Ovary (tissue), 9 donors: ENCODE results near the gene RNF182. TPM values are rescaled to one million over a fixed set of nuclear protein-coding genes. Genes with fewer than 3 reads are reported as not detected.

Source experiments
- DNase-seq, 5 donors: peaks; one replicate each; pipeline ENCODE4 v3.0.0-alpha.2; 2019 to 2020
- H3K27ac ChIP-seq, 2 donors: fragments of 200-600 bp; one replicate each; pipeline versions ENCODE4 v1.5.1 to v1.8.0; 2019 to 2022
- H3K27me3 ChIP-seq: fragments of 200-600 bp; one replicate; pipeline ENCODE4 v1.8.0; 2022
- H3K36me3 ChIP-seq: fragments of 200-600 bp; sonication (generic); one replicate; pipeline ENCODE4 v1.5.1; 2019
- H3K4me1 ChIP-seq: one replicate; pipeline ENCODE4 v1.8.1; 2013; ENCODE audit warnings: mild to moderate bottlenecking, moderate library complexity; ENCODE audit not compliant: insufficient read depth
- H3K4me3 ChIP-seq: fragments of 200-600 bp; sonication (generic); one replicate; pipeline ENCODE4 v1.5.1; 2017
- H3K9me3 ChIP-seq, 2 donors: fragments of 200-600 bp in 1 of 2; sonication (generic) in 1 of 2; one replicate each; pipeline versions ENCODE4 v1.5.1 to v1.8.1; 2013 to 2019; ENCODE audit warnings: mild to moderate bottlenecking in 1 of 2, moderate library complexity in 1 of 2
- EP300 ChIP-seq: sonication (generic); formaldehyde crosslinking; IDR thresholded peaks from one replicate; pipeline ENCODE4 v1.6.1; 2017; ENCODE audit warnings: antibody characterized with exemption
- POLR2A ChIP-seq: fragments of 450-650 bp; IDR thresholded peaks from one replicate; pipeline ENCODE4 v1.6.1; 2017; ENCODE audit warnings: antibody characterized with exemption, mild to moderate bottlenecking, moderate library complexity
- WGBS, 3 donors: extraction: QIAGEN DNeasy Blood & Tissue Kit in 1 of 3; methylation state at CpG; one replicate each; pipeline versions ENCODE4 v1.1.5 to v1.1.7; 2013 to 2017; 5-methylcytosine and 5-hydroxymethylcytosine counted together
- intact Hi-C, 4 donors: fragments of 100-400 bp; cut with DNase I; formaldehyde crosslinking; loops; one replicate each; pipeline versions ENCODE4 v1.11.0 to v1.15.1; 2022 to 2023
- polyA plus RNA-seq, 2 donors: library from polyadenylated mRNA; stranded (reverse); fragments of 200-250 nt in 1 of 2; fragments of 350-450 nt in 1 of 2; fragmentation: Illumina TruSeq in 1 of 2; extraction: RNeasy Lipid Tissue Mini Kit (QIAGEN cat#74804) in 1 of 2; gene quantifications; one replicate each; pipeline ENCODE4 v1.2.3, GENCODE V29; 2013 to 2014
- total RNA-seq, 7 donors: library from RNA; depleted of rRNA in 2 of 7; stranded (reverse); fragments of >200 nt in 2 of 7; fragmentation: NEBNext Ultra II Directional in 3 of 7; extraction: Animal tissue kit (Norgen Biotek cat#: 25700) in 3 of 7; gene quantifications; one replicate each; pipeline versions ENCODE4 v1.1.0 to v1.2.4, GENCODE V29; 2016 to 2023
- TF ChIP-seq, protein P1 (sequence below), 3 donors: fragments of 450-650 bp in 2 of 3; fragments of 200-600 bp in 1 of 3; IDR thresholded peaks; one replicate each; pipeline versions ENCODE4 v1.5.1 to v1.8.0; 2016 to 2022; ENCODE audit warnings: antibody characterized with exemption in 3 of 3, mild to moderate bottlenecking in 1 of 3
- donor health status: DM: no; HTN: no; CAD: no; lungs with moderate emphysema.
- donor health status: DM: no; HTN: no; CAD: no.
- donor health status: Bipolar disorder and iron deficiency.
- donor health status: DM: yes; HTN: yes; CAD: no.
- donor health status: DM: no; HTN: no; CAD: no.
- donor health status: DM: yes; HTN: yes; CAD: no.

RNF182 gene
- total and polyA plus RNA-seq, 9 donors = 0.42 to 3.9 (median 0.93) TPM; not detected in 1

DNA sequence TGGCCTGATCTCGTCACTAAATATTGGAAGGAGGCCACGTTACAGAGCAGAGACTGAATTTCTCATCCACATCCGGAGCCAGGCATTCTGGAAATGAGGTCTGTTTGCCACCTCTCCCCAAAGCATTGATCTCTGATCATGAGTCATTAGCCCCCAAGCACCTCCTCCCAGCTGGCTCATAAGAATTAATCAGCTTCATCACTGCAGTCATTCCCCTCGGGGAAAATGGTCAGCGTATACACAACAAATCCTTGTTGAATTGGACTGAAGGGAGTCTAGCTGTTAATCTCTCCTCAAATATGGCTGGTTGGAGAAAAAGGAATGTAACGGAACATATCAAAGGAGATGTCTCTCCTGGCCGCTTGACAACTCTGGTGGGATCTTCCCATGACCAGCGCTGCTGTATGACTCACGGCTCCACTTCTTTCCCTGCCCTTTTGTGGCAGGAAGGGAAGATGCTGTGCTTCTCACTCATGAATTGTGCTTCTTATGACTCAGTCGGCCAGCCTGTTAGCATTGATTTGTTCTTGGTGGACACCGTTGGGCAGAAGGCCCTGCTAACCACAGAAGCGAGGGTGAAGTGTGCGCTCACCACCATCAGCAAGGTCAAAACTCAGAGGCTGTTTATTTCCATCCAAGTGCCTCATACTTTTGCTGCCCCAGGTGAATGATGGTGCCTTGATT, 76.7 kb downstream of the RNF182 start:
- intact Hi-C loops = no loop called here
- WGBS, 3 donors = 69 to 74% (median 74%) methylated on average over 13 of the region's 13 CpGs
- Histone ChIP-seq H3K27me3 (no peaks in the 10 kb centered on the region), H3K36me3 (no peaks in the 10 kb centered on the region), H3K4me1 (no peaks in the 10 kb centered on the region), H3K27ac (no peak overlapping the region), H3K4me3 (no peak overlapping the region), H3K9me3 (no peaks in the 10 kb centered on the region)
- DNase-seq = no peak
- TF ChIP-seq, protein P1, sequence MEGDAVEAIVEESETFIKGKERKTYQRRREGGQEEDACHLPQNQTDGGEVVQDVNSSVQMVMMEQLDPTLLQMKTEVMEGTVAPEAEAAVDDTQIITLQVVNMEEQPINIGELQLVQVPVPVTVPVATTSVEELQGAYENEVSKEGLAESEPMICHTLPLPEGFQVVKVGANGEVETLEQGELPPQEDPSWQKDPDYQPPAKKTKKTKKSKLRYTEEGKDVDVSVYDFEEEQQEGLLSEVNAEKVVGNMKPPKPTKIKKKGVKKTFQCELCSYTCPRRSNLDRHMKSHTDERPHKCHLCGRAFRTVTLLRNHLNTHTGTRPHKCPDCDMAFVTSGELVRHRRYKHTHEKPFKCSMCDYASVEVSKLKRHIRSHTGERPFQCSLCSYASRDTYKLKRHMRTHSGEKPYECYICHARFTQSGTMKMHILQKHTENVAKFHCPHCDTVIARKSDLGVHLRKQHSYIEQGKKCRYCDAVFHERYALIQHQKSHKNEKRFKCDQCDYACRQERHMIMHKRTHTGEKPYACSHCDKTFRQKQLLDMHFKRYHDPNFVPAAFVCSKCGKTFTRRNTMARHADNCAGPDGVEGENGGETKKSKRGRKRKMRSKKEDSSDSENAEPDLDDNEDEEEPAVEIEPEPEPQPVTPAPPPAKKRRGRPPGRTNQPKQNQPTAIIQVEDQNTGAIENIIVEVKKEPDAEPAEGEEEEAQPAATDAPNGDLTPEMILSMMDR (IDR thresholded peaks at IDR 0.05) = no peak
- no peak for TF ChIP-seq EP300
- no peak for TF ChIP-seq POLR2A

DNA sequence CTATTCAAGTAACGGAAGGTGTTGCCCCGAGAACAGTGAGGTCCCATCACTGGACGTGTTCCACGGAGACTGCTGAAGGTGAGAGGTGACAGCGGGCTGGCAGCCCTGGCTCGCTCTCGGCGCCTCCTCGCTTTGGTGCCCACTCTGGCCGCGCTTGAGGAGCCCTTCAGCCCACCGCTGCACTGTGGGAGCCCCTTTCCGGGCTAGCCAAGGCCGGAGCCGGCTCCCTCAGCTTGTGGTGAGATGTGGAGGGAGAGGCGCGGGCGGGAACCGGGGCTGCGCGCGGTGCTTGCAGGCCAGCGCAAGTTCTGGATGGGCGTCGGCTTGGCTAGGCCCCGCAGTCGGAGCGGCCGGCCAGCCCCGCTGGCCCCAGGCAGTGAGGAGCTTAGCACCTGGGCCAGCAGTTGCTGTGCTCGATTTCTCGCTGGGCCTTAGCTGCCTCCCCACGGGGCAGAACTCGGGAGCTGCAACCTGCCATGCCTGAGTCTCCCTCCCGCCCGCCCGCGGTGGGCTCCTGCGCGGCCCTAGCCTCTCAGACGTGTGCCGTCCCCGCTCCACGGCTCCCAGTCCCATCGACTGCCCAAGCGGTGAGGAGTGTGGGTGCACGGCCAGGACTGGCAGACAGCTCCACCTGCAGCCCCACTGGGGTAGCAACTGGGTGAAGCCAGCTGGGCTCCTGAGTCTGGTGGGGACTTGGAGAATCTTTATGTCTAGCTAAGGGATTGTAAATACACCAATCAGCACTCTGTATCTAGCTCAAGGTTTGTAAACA, 77.6 kb downstream of the RNF182 start:
- DNase-seq = no peak
- Histone ChIP-seq H3K27me3 (no peaks in the 10 kb centered on the region), H3K4me1 (no peaks in the 10 kb centered on the region), H3K4me3 (no peak overlapping the region), H3K27ac (no peak overlapping the region), H3K36me3 (no peaks in the 10 kb centered on the region), H3K9me3 (no peaks in the 10 kb centered on the region)
- intact Hi-C loops = no loop called here
- TF ChIP-seq EP300 = no peak
- TF ChIP-seq POLR2A = no peak
- TF ChIP-seq, protein P1 (IDR thresholded peaks at IDR 0.05) = no peak
- WGBS, 3 donors = 96% methylated on average over 43 to 47 of the region's 47 CpGs

DNA sequence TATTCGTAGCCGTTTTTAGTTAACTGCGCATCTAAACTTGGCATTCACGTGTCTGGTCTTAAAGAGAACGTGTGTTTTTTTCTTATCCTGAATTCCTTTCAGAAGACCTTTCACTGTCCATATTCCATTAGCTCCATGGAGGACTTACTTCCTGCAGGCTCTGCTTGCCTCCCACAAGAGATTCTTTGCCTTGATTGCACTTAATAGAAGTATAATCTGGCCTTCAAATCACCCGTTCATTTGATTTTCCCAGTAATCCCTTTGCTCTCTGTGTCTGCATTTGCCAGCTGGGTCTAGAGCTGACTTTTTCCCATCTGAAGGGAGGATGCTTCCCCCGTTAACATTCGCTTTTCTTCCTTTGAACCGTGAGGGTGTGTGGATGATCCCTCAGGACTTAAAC, 79.5 kb downstream of the RNF182 start:
- no peaks in the 10 kb centered on the region for H3K9me3 ChIP-seq
- H3K27me3 ChIP-seq = no peaks in the 10 kb centered on the region
- no peaks in the 10 kb centered on the region for H3K4me1 ChIP-seq
- 51 to 61% (median 54%) methylated on average over 9 of the region's 9 CpGs for WGBS, 3 donors
- intact Hi-C loops = no loop called here
- H3K4me3 ChIP-seq = no peak overlapping the region
- TF ChIP-seq, protein P1 (IDR thresholded peaks at IDR 0.05) = no peak
- TF ChIP-seq EP300 = no peak
- no peak for TF ChIP-seq POLR2A
- H3K27ac ChIP-seq = no peak overlapping the region
- no peak for DNase-seq
- H3K36me3 ChIP-seq = no peaks in the 10 kb centered on the region

DNA sequence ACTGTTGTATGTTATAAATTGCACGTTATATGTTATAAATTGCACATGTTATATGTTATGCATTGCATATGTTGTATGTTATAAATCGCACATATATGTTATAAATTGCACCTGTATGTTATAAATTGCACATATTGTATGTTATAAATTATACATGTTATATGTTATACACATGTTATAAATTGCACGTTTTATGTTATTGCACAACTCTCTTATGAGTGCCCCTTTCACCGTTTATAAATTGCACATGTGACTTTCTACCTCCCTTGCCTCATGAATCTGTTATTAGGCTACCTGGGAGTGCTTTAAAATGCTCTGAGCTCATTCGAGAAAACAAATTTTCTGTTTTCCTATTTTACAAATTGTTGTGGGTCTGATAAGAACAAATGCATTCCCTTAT, 84.1 kb downstream of the RNF182 start:
- no peak for DNase-seq
- Histone ChIP-seq H3K4me1 (no peaks in the 10 kb centered on the region), H3K9me3 (peaks cover 0 to 8% of the 10 kb centered on the region in 2 donors), H3K27ac (no peak overlapping the region), H3K4me3 (no peak overlapping the region), H3K36me3 (no peaks in the 10 kb centered on the region), H3K27me3 (no peaks in the 10 kb centered on the region)
- intact Hi-C loops = no loop called here
- 79 to 87% (median 82%) methylated on average over 5 of the region's 5 CpGs for WGBS, 3 donors
- no peak for TF ChIP-seq EP300
- no peak for TF ChIP-seq POLR2A
- TF ChIP-seq, protein P1 (IDR thresholded peaks at IDR 0.05) = no peak
